Heart left ventricle (tissue), 13 donors: ENCODE data around the gene NFKBIE.

Source experiments
- CTCF ChIP-seq, 12 donors: fragments of 200-600 bp; sonication (generic) in 4 of 12; IDR thresholded peaks; one replicate each; pipeline versions ENCODE4 v1.5.0 to v1.8.0; 2018 to 2022; ENCODE audit warnings: antibody characterized with exemption in 12 of 12, mild to moderate bottlenecking in 5 of 12
- POLR2A ChIP-seq, 2 donors: fragments of 450-650 bp; IDR thresholded peaks; one replicate each; pipeline ENCODE4 v1.6.1; 2017; ENCODE audit warnings: antibody characterized with exemption in 2 of 2, mild to moderate bottlenecking in 2 of 2, moderate library complexity in 2 of 2
- donor health status: ischemic (EF 13 %, LVEDD 7.1; RV severe dilation, severe dysfunction).
- donor health status: DM: no; HTN: yes; CAD: no.
- donor health status: DM: no; HTN: no; CAD: no.
- donor health status: ischemic (EF 25% LVEDD 6.9; RV normal size, moderate dysfunction).
- donor health status: ischemic (EF 25% LVEDD 5.7; RV mildly dilated, moderate dysfunction).
- donor health status: ischemic (EF 35%, LVEDD 5.7; RV mildly dilated, moderate dysfunction).
- donor health status: nonischemic (EF 11% LVEDD 7.7; RV severe dilation, severe dysfunction).
- donor health status: DM: yes; HTN: yes; CAD: no.
- donor health status: PGD.
- donor health status: ischemic (EF 29% LVEDD 5.4; RV normal size, mild dysfunction).
- donor health status: nonischemic (EF 23%, LVEDD 6.1; RV moderate dilation, normal function).

GRCh38 chr6:44228031-44228430 lies 37.3 kb downstream of the NFKBIE start:
- TF ChIP-seq CTCF (IDR thresholded peaks at IDR 0.05) (no peak), POLR2A (IDR thresholded peaks at IDR 0.05) (no peak)
